ENCODE data around the gene C2orf69. TPM values are rescaled to one million over a fixed set of nuclear protein-coding genes. Genes with fewer than 3 reads are reported as not detected.

Gene C2orf69
- polyA plus RNA-seq, 3 donors, result 5.5 to 9.4 (median 6.9) TPM

GRCh38 chr2:199943373-199943772, 32.3 kb downstream of the C2orf69 start:
- H3K79me2 ChIP-seq (ENCODE audit: insufficient read depth, low read length), result no peaks in the 10 kb centered on the region
- no CpG with 5 or more reads among the region's 4 CpGs for WGBS (ENCODE audit: insufficient coverage)
- no peaks in the 10 kb centered on the region for H3K9me3 ChIP-seq (replicated peaks in 1 of 2; ENCODE audit: control insufficient read depth in 1 of 2, insufficient read depth in 1 of 2, low read length in 2 of 2)
- Mint-ChIP-seq H3K27ac (no peak overlapping the region), H3K4me1 (peaks cover 16% of the 10 kb centered on the region), H3K36me3 (peaks cover 53 to 81% of the 10 kb centered on the region in 2 donors), H3K27me3 (ENCODE audit: low read depth in 3 of 3) (no peaks in the 10 kb centered on the region), H3K4me3 (no peak overlapping the region), H3K9me3 (no peaks in the 10 kb centered on the region)
- no peak overlapping the region for H3K27ac ChIP-seq (ENCODE audit: low read depth in 1 of 2, low read length in 2 of 2)
- DNase-seq, result no peak
- no peak overlapping the region for H3K9ac ChIP-seq (ENCODE audit: insufficient read depth, low read length, poor library complexity, severe bottlenecking)
- TF ChIP-seq, protein P1, sequence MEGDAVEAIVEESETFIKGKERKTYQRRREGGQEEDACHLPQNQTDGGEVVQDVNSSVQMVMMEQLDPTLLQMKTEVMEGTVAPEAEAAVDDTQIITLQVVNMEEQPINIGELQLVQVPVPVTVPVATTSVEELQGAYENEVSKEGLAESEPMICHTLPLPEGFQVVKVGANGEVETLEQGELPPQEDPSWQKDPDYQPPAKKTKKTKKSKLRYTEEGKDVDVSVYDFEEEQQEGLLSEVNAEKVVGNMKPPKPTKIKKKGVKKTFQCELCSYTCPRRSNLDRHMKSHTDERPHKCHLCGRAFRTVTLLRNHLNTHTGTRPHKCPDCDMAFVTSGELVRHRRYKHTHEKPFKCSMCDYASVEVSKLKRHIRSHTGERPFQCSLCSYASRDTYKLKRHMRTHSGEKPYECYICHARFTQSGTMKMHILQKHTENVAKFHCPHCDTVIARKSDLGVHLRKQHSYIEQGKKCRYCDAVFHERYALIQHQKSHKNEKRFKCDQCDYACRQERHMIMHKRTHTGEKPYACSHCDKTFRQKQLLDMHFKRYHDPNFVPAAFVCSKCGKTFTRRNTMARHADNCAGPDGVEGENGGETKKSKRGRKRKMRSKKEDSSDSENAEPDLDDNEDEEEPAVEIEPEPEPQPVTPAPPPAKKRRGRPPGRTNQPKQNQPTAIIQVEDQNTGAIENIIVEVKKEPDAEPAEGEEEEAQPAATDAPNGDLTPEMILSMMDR (IDR thresholded peaks at IDR 0.05), result no peak
- no peaks in the 10 kb centered on the region for H4K20me1 ChIP-seq (ENCODE audit: insufficient read depth, low read length)
- no peaks in the 10 kb centered on the region for H3K27me3 ChIP-seq (ENCODE audit: control insufficient read depth in 2 of 2, insufficient read depth in 2 of 2, low read length in 2 of 2)
- H3K4me1 ChIP-seq (ENCODE audit: control insufficient read depth in 1 of 2, insufficient read depth in 2 of 2, low read length in 2 of 2), result peaks cover 0 to 8% of the 10 kb centered on the region in 2 donors
- H3K4me3 ChIP-seq (replicated peaks in 1 of 3; ENCODE audit: low read depth in 2 of 3, low read length in 3 of 3), result no peak overlapping the region
- peaks cover 58 to 91% of the 10 kb centered on the region in 2 donors for H3K36me3 ChIP-seq (replicated peaks in 1 of 2; ENCODE audit: control insufficient read depth in 1 of 2, insufficient read depth in 2 of 2, low read length in 2 of 2)
- no peak overlapping the region for H3K4me2 ChIP-seq (replicated peaks; ENCODE audit: extremely low read depth, low read length, poor library complexity, severe bottlenecking)
- H2AFZ ChIP-seq (ENCODE audit: insufficient read depth, low read depth, low read length, poor library complexity, severe bottlenecking), result no peak overlapping the region
- intact Hi-C loops (cut with micrococcal nuclease), result no loop called here

DNA sequence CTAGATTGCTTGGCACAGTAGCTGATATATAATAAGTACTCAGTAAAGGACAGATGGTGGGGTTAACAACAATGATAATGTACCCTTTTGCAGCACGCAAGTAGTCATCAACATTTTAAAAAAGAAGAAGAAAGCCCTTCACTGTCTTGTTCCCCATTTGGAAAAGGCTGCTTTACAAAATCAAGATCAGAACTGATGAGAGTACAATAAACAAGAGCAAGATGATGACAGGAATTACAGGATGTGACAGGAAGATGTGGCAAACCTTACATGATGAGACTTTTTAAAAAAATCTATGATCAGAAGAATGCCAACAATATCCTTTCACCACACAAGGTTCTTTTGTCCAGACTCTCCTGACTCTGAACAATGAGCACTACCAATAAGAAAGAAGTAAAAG, 35.1 kb downstream of the C2orf69 start:
- H3K4me3 Mint-ChIP-seq, result no peak overlapping the region
- H3K79me2 ChIP-seq (ENCODE audit: insufficient read depth, low read length), result peaks cover 8% of the 10 kb centered on the region
- TF ChIP-seq, protein P1 (IDR thresholded peaks at IDR 0.05), result no peak
- no peaks in the 10 kb centered on the region for H3K27me3 Mint-ChIP-seq (ENCODE audit: low read depth in 3 of 3)
- peaks cover 48 to 69% of the 10 kb centered on the region in 2 donors for H3K36me3 Mint-ChIP-seq
- H3K9me3 Mint-ChIP-seq, result no peaks in the 10 kb centered on the region
- H4K20me1 ChIP-seq (ENCODE audit: insufficient read depth, low read length), result no peaks in the 10 kb centered on the region
- H2AFZ ChIP-seq (ENCODE audit: insufficient read depth, low read depth, low read length, poor library complexity, severe bottlenecking), result no peak overlapping the region
- H3K36me3 ChIP-seq (replicated peaks in 1 of 2; ENCODE audit: control insufficient read depth in 1 of 2, insufficient read depth in 2 of 2, low read length in 2 of 2), result peaks cover 55 to 89% of the 10 kb centered on the region in 2 donors
- no peak overlapping the region for H3K4me2 ChIP-seq (replicated peaks; ENCODE audit: extremely low read depth, low read length, poor library complexity, severe bottlenecking)
- no CpG with 5 or more reads among the region's 1 CpG for WGBS (ENCODE audit: insufficient coverage)
- intact Hi-C loops (cut with micrococcal nuclease), result no loop called here
- H3K27me3 ChIP-seq (ENCODE audit: control insufficient read depth in 2 of 2, insufficient read depth in 2 of 2, low read length in 2 of 2), result no peaks in the 10 kb centered on the region
- no peak overlapping the region for H3K9ac ChIP-seq (ENCODE audit: insufficient read depth, low read length, poor library complexity, severe bottlenecking)
- H3K4me1 Mint-ChIP-seq, result peaks cover 16% of the 10 kb centered on the region
- H3K9me3 ChIP-seq (replicated peaks in 1 of 2; ENCODE audit: control insufficient read depth in 1 of 2, insufficient read depth in 1 of 2, low read length in 2 of 2), result no peaks in the 10 kb centered on the region
- H3K4me3 ChIP-seq (replicated peaks in 1 of 3; ENCODE audit: low read depth in 2 of 3, low read length in 3 of 3), result no peak overlapping the region
- peak overlapping the region in 1 of 2 donors; percentile 3 for H3K27ac ChIP-seq (ENCODE audit: low read depth in 1 of 2, low read length in 2 of 2)
- DNase-seq, result no peak
- H3K4me1 ChIP-seq (ENCODE audit: control insufficient read depth in 1 of 2, insufficient read depth in 2 of 2, low read length in 2 of 2), result peaks cover 0 to 8% of the 10 kb centered on the region in 2 donors
- peak overlapping the region in 3 of 7 donors; percentile 0 to 35 (median 29) for H3K27ac Mint-ChIP-seq

Measured in CD14-positive monocyte (primary cell).